Measurements from ENCODE around the gene SNORC.

- TF ChIP-seq CTCF (conservative IDR thresholded peaks at IDR 0.05 in 1 of 2, IDR thresholded peaks at IDR 0.05 in 1 of 2; ENCODE audit: extremely low read depth in 1 of 2, insufficient read depth in 1 of 2, low read depth in 1 of 2, low read length in 2 of 2) = no peak
- TF ChIP-seq EZH2 (IDR thresholded peaks at IDR 0.05; ENCODE audit: borderline replicate concordance, low read length) = no peak
These were observed 3.3 kb downstream of the SNORC start for GRCh38 chr2:232873292-232873908.
